ENCODE results near the gene CC2D1A.
"Not testable (repeated sequence)": the region's sequence is repeated elsewhere in the genome, so short reads cannot be mapped to it uniquely, and the experiment has no call there.

CC2D1A gene

GRCh38 chr19:13963603-13964105 is 57.7 kb downstream of the CC2D1A start:
- DNase-seq, result no peak

GRCh38 chr19:13964776-13965175 is 58.8 kb downstream of the CC2D1A start:
- DNase-seq, result no peak

- no peak for DNase-seq
These were observed 59.4 kb downstream of the CC2D1A start for GRCh38 chr19:13965377-13965896.

- no peak for DNase-seq
These were observed 60.1 kb downstream of the CC2D1A start for GRCh38 chr19:13965926-13966683.

- DNase-seq, result no peak
These were observed 60.7 kb downstream of the CC2D1A start for GRCh38 chr19:13966684-13967128.

- DNase-seq, result not testable (repeated sequence)
These were observed 61.2 kb downstream of the CC2D1A start for GRCh38 chr19:13967206-13967605.

- no peak for DNase-seq
These were observed 62.5 kb downstream of the CC2D1A start for GRCh38 chr19:13968383-13968935.

- no peak for DNase-seq
These were observed 63.0 kb downstream of the CC2D1A start for GRCh38 chr19:13968999-13969398.

GRCh38 chr19:13969897-13970296 is 63.9 kb downstream of the CC2D1A start:
- DNase-seq, result no peak

- not testable (repeated sequence) for DNase-seq
These were observed 65.9 kb downstream of the CC2D1A start for GRCh38 chr19:13971868-13972267.

GRCh38 chr19:13972368-13973155 is 66.6 kb downstream of the CC2D1A start:
- DNase-seq, result no peak

- DNase-seq, result not testable (repeated sequence)
These were observed 67.5 kb downstream of the CC2D1A start for GRCh38 chr19:13973479-13973878.

GRCh38 chr19:13974073-13974472 is 68.1 kb downstream of the CC2D1A start:
- peak; percentile 75 for DNase-seq

- no peak for DNase-seq
These were observed 69.9 kb downstream of the CC2D1A start for GRCh38 chr19:13975870-13976269.

- no peak for DNase-seq
These were observed 70.4 kb downstream of the CC2D1A start for GRCh38 chr19:13976446-13976845.

- no peak for DNase-seq
These were observed 71.8 kb downstream of the CC2D1A start for GRCh38 chr19:13977803-13978202.

- DNase-seq, result peak; percentile 41
These were observed 72.6 kb downstream of the CC2D1A start for GRCh38 chr19:13978351-13979243.

- DNase-seq, result no peak
These were observed 73.2 kb downstream of the CC2D1A start for GRCh38 chr19:13979244-13979615.

- DNase-seq, result no peak
These were observed 73.7 kb downstream of the CC2D1A start for GRCh38 chr19:13979686-13980085.

GRCh38 chr19:13980340-13980739 is 74.3 kb downstream of the CC2D1A start:
- DNase-seq, result no peak
